Measurements from ENCODE around the gene PDE6D.

- TF ChIP-seq CTCF (IDR thresholded peaks at IDR 0.05): no peak
- TF ChIP-seq POLR2A (IDR thresholded peaks at IDR 0.05): no peak
- no peak for TF ChIP-seq POLR2AphosphoS5 (IDR thresholded peaks at IDR 0.05)
- TF ChIP-seq EP300 (IDR thresholded peaks at IDR 0.05): no peak
Measured at GRCh38 chr2:231691251-231691772, 89.8 kb downstream of the PDE6D start.
